Peyer's patch (tissue), 4 donors: ENCODE measurements around the gene TMEM143. TPM values are rescaled to one million over a fixed set of nuclear protein-coding genes. Genes with fewer than 3 reads are reported as not detected.
A peak's percentile ranks its signal among the peaks of the same experiment; 100 is the strongest.

Experiments
- DNase-seq, 3 donors: peaks; one replicate each; pipeline ENCODE4 v3.0.0-alpha.2; 2017 to 2019
- H3K27ac ChIP-seq, 4 donors: fragments of 200-600 bp; sonication (generic); one replicate each; pipeline ENCODE4 v1.5.1; 2016 to 2019
- H3K27me3 ChIP-seq, 2 donors: fragments of 200-600 bp; sonication (generic); one replicate each; pipeline ENCODE4 v1.5.1; 2019
- H3K36me3 ChIP-seq, 3 donors: fragments of 200-600 bp; sonication (generic); one replicate each; pipeline ENCODE4 v1.5.1; 2016 to 2019
- H3K4me1 ChIP-seq, 4 donors: fragments of 200-600 bp; sonication (generic); one replicate each; pipeline ENCODE4 v1.5.1; 2016 to 2019
- H3K4me3 ChIP-seq, 4 donors: fragments of 200-600 bp; sonication (generic); 1 replicate in 3 of 4; 2 replicates in 1 of 4; pipeline ENCODE4 v1.5.1; 2016 to 2019; ENCODE audit warnings: mild to moderate bottlenecking in 1 of 4
- H3K9me3 ChIP-seq, 4 donors: fragments of 200-600 bp; sonication (generic); one replicate each; pipeline ENCODE4 v1.5.1; 2016 to 2019; ENCODE audit warnings: mild to moderate bottlenecking in 1 of 4
- POLR2A ChIP-seq, 2 donors: fragments of 450-650 bp; IDR thresholded peaks; one replicate each; pipeline ENCODE4 v1.5.1; 2017; ENCODE audit warnings: antibody characterized with exemption in 2 of 2, mild to moderate bottlenecking in 2 of 2, moderate library complexity in 2 of 2
- total RNA-seq, 4 donors: library from RNA; depleted of rRNA; stranded (reverse); fragments of >200 nt; gene quantifications; one replicate each; pipeline ENCODE4 v1.1.0, GENCODE V29; 2016
- TF ChIP-seq, protein P1 (sequence below), 6 experiments: fragments of 450-650 bp in 4 of 6; fragments of 200-600 bp in 2 of 6; sonication (generic) in 1 of 6; IDR thresholded peaks; one replicate each; pipeline ENCODE4 v1.5.1; 2017 to 2019; ENCODE audit warnings: antibody characterized with exemption in 6 of 6, mild to moderate bottlenecking in 3 of 6, moderate library complexity in 1 of 6

TMEM143 gene
- total RNA-seq, 4 donors from 2014 or later = 8.6 to 30.5 (median 20.0) TPM

DNA sequence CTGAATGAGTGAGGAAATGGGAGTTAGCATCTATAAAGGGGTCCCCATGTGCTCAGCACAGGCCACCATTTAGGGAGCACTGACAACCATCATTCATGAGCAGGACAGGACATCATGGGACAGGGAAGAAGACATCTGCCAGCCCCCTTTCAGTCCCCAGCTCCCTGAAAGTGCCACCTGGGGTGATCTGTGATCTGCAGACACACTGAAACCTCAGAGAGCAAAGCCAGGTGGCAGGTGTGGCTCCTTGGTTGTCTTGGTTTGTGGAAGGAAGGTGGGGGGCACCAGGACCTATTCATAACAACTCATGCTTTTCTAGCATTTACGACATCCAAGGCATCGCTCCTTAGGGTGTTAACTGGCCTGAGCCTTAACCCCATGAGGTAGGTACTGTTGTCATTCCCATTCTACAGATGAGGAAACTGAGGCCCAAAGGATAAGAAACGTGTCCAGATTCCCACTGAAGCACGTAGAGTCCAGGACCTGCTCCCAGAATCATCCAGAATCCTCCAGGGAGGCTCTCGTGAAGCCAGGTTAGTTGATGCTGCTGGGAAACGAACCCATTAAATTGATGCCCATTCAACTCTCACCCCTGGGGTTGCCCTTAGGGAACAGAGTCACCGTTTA lies 21.8 kb upstream of the TMEM143 start:
- no peak for TF ChIP-seq POLR2A (IDR thresholded peaks at IDR 0.05)
- TF ChIP-seq, protein P1, sequence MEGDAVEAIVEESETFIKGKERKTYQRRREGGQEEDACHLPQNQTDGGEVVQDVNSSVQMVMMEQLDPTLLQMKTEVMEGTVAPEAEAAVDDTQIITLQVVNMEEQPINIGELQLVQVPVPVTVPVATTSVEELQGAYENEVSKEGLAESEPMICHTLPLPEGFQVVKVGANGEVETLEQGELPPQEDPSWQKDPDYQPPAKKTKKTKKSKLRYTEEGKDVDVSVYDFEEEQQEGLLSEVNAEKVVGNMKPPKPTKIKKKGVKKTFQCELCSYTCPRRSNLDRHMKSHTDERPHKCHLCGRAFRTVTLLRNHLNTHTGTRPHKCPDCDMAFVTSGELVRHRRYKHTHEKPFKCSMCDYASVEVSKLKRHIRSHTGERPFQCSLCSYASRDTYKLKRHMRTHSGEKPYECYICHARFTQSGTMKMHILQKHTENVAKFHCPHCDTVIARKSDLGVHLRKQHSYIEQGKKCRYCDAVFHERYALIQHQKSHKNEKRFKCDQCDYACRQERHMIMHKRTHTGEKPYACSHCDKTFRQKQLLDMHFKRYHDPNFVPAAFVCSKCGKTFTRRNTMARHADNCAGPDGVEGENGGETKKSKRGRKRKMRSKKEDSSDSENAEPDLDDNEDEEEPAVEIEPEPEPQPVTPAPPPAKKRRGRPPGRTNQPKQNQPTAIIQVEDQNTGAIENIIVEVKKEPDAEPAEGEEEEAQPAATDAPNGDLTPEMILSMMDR (IDR thresholded peaks at IDR 0.05) = no peak
- Histone ChIP-seq H3K36me3 (peaks cover 0 to 87% (median 0%) of the 10 kb centered on the region in 3 donors), H3K4me1 (peaks cover 0 to 9% (median 0%) of the 10 kb centered on the region in 4 donors), H3K27ac (no peak overlapping the region), H3K9me3 (no peaks in the 10 kb centered on the region), H3K27me3 (no peaks in the 10 kb centered on the region), H3K4me3 (no peak overlapping the region)
- DNase-seq = no peak

DNA sequence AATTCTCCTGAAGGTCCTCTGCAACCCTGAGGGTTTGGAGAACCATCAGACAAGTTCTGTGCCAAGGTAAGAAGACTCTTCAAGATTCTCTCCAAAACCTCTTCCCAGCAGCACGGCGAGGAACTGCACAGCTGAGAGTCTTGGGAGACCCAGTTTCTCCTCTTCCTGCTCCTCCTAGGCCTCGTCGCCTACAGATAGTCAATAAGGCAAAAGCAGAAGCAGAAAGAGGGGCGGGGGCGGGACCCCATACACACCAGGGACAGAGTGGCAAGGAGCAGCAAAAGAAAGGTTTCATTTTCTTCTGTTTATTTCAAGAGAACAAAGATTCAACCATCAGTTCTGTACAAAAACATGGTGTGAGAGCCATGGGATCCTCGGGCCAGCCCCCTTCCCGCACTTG lies 18.5 kb upstream of the TMEM143 start:
- H3K4me3 ChIP-seq = no peak overlapping the region
- peaks cover 0 to 9% (median 0%) of the 10 kb centered on the region in 4 donors for H3K4me1 ChIP-seq
- H3K9me3 ChIP-seq = no peaks in the 10 kb centered on the region
- no peak overlapping the region for H3K27ac ChIP-seq
- peaks cover 0 to 63% (median 0%) of the 10 kb centered on the region in 3 donors for H3K36me3 ChIP-seq
- TF ChIP-seq, protein P1 (IDR thresholded peaks at IDR 0.05) = no peak
- TF ChIP-seq POLR2A (IDR thresholded peaks at IDR 0.05) = no peak
- no peak for DNase-seq
- H3K27me3 ChIP-seq = no peaks in the 10 kb centered on the region

DNA sequence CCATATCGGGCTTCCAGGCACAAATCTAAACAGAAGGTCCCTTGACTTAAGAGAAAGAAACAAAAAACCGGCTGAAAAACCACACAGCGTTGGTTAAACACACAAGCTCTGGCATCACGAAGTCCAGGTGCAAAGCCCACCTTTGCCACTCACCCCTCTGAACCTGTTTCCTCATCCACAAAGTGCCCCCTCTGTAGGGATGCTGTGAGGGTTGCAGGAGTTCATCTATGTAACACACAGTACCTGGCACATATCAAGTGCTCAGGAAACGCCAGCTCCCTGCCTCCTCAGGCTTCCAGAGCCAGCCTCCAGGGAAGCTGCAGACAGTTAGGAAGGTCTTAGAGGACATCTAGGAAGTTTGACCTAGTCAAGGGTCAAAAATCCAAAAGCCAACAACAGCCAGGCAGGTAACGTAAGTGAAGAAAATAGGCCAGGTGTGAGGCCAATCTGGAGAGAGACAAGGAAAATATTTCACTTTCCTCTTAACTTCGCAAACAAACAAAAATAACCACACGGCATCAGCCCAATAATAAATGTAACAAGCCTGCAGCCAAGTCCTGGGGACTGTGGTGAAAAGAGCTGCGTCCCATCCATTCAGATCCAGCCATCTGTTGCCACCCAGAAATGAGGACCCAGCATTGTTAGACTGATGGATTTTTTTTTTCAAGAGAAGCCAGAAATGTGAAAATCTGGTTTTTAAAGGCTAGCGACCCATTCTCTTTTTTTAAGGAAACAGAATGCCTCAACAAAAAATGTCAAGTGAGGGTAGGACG lies 17.6 kb upstream of the TMEM143 start:
- no peak for DNase-seq
- TF ChIP-seq, protein P1 (IDR thresholded peaks at IDR 0.05) = no peak
- no peak for TF ChIP-seq POLR2A (IDR thresholded peaks at IDR 0.05)
- H3K9me3 ChIP-seq = no peaks in the 10 kb centered on the region
- no peak overlapping the region for H3K27ac ChIP-seq
- H3K4me3 ChIP-seq = no peak overlapping the region
- H3K27me3 ChIP-seq = no peaks in the 10 kb centered on the region
- peaks cover 0 to 54% (median 0%) of the 10 kb centered on the region in 3 donors for H3K36me3 ChIP-seq
- H3K4me1 ChIP-seq = peaks cover 0 to 9% (median 0%) of the 10 kb centered on the region in 4 donors

DNA sequence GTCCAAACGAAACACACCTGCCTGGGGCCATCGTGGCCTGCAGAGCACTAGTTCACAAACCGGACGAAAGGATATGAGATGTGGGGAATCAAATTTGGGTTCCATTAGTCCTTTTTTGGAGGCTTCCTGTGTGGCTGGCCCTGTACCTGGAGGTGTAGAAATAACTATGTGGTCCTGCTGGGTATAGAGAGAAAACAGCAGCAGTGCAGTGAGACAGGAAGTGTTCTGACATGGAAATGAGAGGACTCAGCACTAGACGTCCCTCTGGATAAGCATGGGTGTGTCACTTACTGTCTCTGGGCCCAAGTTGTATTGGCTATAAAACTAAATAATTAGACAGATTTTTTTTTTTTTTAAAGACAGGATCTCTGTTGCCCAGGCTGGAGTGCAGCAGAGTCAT lies 15.3 kb upstream of the TMEM143 start:
- Histone ChIP-seq H3K27ac (peak overlapping the region in 2 of 4 donors; percentile 8 to 45), H3K9me3 (no peaks in the 10 kb centered on the region), H3K4me1 (peaks cover 0 to 9% (median 0%) of the 10 kb centered on the region in 4 donors), H3K27me3 (no peaks in the 10 kb centered on the region), H3K4me3 (no peak overlapping the region), H3K36me3 (peaks cover 0 to 31% (median 0%) of the 10 kb centered on the region in 3 donors)
- TF ChIP-seq, protein P1 (IDR thresholded peaks at IDR 0.05) = no peak
- peak in 1 of 2 donors; percentile 36 for TF ChIP-seq POLR2A (IDR thresholded peaks at IDR 0.05)
- no peak for DNase-seq

DNA sequence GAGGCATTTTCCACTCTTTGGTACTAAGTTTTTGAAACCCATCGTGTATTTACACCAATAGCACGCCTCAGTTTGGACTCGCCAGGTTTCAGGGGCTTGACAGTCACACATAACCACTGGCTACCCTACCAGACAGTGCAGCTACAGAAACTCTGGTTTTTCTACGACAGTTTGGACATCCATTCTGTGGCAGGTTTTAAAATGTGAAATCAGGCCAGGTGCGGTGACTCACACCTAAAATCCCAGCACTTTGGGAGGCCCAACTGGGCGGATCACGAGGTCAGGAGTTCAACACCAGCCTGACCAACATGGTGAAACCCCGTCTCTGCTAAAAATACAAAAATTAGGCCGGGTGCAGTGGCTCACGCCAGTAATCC lies 14.4 kb upstream of the TMEM143 start:
- Histone ChIP-seq H3K27me3 (no peaks in the 10 kb centered on the region), H3K27ac (no peak overlapping the region), H3K36me3 (peaks cover 0 to 22% (median 0%) of the 10 kb centered on the region in 3 donors), H3K4me3 (no peak overlapping the region), H3K4me1 (peaks cover 0 to 9% (median 0%) of the 10 kb centered on the region in 4 donors), H3K9me3 (no peaks in the 10 kb centered on the region)
- no peak for TF ChIP-seq POLR2A (IDR thresholded peaks at IDR 0.05)
- TF ChIP-seq, protein P1 (IDR thresholded peaks at IDR 0.05) = no peak
- no peak for DNase-seq
